GM21447 (cell line): Measurements from ENCODE around the gene SNX8.

Experiments
- ATAC-seq: cut with Tn5 transposase; IDR thresholded peaks from one replicate; pipeline ENCODE4 v1.9.1; 2021; ENCODE audit not compliant: unreplicated experiment

SNX8 gene

DNA sequence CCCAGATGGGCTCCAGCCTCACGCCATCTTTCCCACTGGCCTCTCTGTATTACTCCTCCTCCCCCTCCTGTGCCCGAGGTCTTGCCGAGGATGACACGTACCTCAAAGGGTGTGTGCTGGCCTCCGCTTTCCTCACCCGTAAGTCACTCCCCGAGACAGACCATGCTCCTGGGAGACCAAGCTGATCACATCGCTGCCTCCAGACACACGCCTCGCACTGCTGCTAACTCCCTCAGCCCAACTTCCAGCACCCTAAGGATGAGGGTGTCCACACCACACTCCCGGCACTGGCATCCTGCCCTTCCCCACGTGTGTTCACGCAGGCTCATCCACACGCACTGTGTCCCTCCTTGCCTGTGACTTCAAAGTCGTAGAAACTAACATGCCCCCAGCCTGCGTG lies 105.5 kb downstream of the SNX8 start:
- no peak for ATAC-seq

DNA sequence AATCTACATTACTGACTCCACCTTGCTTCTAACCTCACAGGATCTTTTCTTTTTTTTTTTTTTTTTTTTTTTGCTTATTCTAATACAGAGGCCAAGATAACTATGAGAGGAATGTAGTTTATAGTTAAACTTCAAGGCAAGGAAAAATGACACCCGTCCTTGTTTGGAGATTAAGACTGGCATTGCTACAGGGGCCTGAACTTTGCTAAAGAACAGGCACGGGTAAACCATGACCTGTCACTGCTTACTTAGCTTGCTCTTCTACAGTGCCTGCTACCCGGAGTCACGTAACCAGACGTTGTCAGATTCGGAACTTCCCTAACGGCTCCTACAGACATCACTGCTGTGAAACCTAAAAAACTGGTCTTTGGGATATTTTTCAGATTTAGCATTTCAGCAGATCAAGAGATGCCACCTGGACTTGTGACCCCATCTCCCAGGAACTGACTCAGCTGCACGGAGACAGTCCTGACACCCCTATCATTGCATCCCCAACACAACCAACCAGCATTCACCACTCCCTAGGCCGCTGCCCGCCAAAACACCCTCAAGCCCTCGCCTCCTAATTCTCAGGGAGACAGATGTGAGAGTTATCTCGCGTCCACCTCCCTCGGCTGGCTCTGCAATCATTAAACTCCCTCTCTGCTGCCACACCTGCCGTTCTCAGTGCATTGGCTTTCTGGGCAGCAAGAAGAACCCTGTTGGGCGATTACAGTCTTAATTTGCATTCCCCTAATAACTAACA lies 109.0 kb downstream of the SNX8 start:
- ATAC-seq = no peak

DNA sequence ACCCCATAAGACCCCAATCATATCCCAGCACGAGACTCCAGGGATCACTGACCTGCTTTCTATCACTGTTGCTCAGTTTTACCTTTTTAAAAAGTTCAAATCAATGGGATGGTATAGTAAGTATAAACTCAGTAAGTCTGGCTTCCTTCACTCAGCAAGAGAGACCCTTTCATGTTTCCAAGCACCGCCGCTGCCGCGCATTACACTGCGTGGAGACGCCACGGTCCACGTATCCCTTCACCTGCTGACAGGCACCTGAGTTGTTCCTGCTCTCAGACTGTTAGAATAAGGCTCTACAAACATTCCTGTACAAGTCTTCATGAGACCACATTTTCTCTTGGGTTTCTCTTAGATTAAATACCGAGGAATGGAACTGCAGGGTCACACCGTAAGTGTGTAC lies 109.8 kb downstream of the SNX8 start:
- no peak for ATAC-seq

DNA sequence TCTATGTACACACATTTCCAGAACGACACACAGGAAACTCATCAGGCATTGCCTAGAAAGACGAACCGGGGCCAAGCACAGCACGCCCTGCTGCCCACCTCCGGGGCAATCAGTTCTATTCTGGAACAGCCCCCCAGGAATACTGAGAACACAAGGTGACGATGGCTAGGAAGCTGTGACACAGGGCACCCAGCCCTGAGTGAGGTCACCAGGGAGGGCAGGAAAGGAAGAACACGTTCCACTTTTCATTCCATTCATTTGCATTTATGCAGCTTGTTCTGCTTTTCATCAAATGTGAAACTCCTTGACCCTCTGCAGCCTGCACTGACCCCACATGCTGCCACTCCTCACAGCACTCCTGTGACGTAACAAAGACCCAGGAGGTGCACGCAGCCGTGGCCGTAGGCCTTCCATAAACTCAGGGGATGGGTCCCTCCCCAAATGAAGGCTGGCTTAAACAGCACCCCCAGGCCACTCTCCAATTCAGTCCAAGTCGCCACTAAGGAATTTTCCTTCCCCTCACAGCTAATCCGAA lies 110.4 kb downstream of the SNX8 start:
- peak; percentile 57 for ATAC-seq

DNA sequence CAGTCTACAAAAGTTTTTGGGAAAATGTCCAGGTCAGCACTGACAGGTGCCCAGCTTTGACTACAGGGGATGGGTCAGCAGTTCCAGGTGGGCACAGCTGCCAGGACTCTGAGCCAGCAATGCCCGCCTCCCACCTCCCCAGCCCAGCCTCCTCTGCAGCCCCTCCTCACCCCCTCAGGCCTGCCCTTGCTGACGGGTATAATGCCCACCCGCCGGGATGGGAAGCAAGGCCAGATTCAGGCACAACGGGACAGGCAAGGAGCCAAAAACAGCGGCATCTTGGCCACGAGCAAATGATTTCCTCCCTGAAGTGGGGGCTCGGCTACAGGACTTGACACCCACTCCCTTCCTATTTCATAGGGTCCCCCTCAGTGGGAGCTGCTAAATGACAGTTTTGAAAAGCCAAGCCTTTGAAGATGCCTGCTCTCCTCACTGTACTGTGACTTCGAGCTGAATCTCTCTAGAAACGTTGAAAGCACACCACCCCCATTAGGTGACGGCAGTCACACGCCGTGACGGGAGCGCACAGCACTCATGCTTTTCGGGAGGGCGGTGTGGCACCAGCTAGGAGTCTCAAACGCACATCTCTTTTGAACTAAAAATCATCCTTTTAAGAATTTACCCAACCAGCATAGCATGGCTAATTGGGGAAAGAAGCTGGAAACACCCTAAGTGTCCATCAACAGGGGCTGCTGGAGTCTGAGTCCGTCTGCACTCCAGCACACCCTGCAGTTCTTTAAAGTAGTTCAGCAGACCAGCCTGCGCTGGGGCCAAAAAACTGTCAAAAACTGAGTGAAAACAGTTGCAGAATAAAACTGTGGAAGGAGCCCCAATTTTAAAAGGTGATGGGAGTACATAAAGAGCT lies 111.1 kb downstream of the SNX8 start:
- ATAC-seq = no peak

DNA sequence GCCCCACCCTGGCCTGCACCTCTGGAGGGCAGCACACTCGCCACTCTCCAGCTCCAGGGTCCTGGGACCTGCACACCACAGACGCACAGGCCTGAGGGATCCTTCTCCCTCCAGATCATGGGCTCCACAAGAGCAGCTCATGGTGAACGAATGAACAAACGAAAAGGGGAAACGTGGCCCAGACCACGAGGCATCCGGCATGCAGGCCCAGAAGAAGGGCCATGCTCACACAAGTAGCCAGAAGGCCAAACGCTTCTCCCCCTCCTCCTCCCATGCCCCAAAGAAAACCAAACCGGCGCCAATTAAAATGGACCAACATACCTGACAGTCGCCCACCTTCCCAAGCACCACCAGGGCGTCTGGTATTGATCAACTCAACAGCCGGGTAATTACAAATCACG lies 111.9 kb downstream of the SNX8 start:
- ATAC-seq = no peak
